ENCODE data around the gene CYP2F1. TPM values are rescaled to one million over a fixed set of nuclear protein-coding genes. Genes with fewer than 3 reads are reported as not detected.
A peak's percentile ranks its signal among the peaks of the same experiment; 100 is the strongest.
"Not testable (repeated sequence)": the region's sequence is repeated elsewhere in the genome, so short reads cannot be mapped to it uniquely, and the experiment has no call there.

The CYP2F1 gene
- not detected for total RNA-seq

GRCh38 chr19:41114132-41114531 is at the start of gene CYP2F1:
Gene CYP2F1, plus strand, starts transcription at chr19:41114432. Its CDS starts 1,757 bp downstream, at chr19:41116189.
- DNase-seq (no peak), ATAC-seq (no peak)
- no peaks in the 10 kb centered on the region for H3K4me1 Mint-ChIP-seq (ENCODE audit: low read depth)
- no peak within 1 kb of the TSS for H3K4me3 Mint-ChIP-seq
- H3K36me3 Mint-ChIP-seq (ENCODE audit: insufficient read depth) = no peaks in the 10 kb centered on the region
- peaks cover 3% of the 10 kb centered on the region for H3K27me3 Mint-ChIP-seq (ENCODE audit: low read depth)
- H3K9me3 Mint-ChIP-seq = peaks cover 5% of the 10 kb centered on the region

GRCh38 chr19:41064974-41065569 is 49.2 kb upstream of the CYP2F1 start:
- no peak overlapping the region for H3K4me3 Mint-ChIP-seq
- no peaks in the 10 kb centered on the region for H3K36me3 Mint-ChIP-seq (ENCODE audit: insufficient read depth)
- DNase-seq = no peak
- H3K27me3 Mint-ChIP-seq (ENCODE audit: low read depth) = peaks cover 12% of the 10 kb centered on the region
- H3K4me1 Mint-ChIP-seq (ENCODE audit: low read depth) = no peaks in the 10 kb centered on the region
- no peak for ATAC-seq
- no peaks in the 10 kb centered on the region for H3K9me3 Mint-ChIP-seq

DNA sequence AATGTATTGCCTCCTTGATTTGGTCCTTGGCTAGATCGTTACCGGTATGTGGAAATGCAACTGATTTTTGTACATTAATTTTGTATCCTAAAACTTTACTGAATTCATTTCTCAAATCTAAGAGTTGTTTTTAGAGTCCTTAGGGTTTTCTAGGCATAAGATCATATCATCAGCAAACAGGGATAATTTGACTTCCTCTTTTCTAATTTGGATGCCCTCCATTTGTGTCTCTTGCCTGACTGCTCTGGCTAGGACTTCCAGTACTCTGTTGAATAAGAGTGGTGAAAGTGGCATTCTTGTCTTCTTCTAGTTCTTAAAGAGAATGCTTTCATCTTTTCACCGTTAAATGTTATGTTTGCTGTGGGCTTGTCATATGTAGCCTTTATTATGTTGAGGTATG is 37.9 kb upstream of the CYP2F1 start:
- Mint-ChIP-seq H3K36me3 (ENCODE audit: insufficient read depth) (no peaks in the 10 kb centered on the region), H3K4me1 (ENCODE audit: low read depth) (no peaks in the 10 kb centered on the region), H3K4me3 (no peak overlapping the region), H3K9me3 (peaks cover 12% of the 10 kb centered on the region), H3K27me3 (ENCODE audit: low read depth) (peaks cover 30% of the 10 kb centered on the region)
- no peak for DNase-seq
- no peak for ATAC-seq

DNA sequence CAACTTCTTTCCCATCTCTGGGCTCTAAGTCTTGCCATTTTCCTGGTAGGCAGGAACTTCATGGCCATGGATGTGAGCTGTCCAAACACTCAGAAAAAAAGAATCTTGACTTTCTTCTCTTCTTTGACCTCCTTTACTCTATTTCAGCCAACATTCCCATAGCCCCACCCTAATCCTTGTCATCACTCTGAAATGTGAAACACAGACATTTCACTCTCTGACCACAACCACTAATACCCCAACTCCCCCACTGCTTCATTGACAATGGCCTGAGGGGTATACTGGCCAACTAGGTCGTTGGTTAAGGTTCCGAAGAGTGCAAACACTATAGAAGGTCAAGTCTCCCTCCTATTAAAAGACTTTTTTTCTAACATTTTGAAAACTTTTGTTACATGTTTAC is 30.7 kb upstream of the CYP2F1 start:
- Mint-ChIP-seq H3K27me3 (ENCODE audit: low read depth) (peaks cover 52% of the 10 kb centered on the region), H3K4me1 (ENCODE audit: low read depth) (no peaks in the 10 kb centered on the region), H3K36me3 (ENCODE audit: insufficient read depth) (no peaks in the 10 kb centered on the region), H3K4me3 (no peak overlapping the region), H3K9me3 (peaks cover 14% of the 10 kb centered on the region)
- DNase-seq (no peak), ATAC-seq (no peak)

DNA sequence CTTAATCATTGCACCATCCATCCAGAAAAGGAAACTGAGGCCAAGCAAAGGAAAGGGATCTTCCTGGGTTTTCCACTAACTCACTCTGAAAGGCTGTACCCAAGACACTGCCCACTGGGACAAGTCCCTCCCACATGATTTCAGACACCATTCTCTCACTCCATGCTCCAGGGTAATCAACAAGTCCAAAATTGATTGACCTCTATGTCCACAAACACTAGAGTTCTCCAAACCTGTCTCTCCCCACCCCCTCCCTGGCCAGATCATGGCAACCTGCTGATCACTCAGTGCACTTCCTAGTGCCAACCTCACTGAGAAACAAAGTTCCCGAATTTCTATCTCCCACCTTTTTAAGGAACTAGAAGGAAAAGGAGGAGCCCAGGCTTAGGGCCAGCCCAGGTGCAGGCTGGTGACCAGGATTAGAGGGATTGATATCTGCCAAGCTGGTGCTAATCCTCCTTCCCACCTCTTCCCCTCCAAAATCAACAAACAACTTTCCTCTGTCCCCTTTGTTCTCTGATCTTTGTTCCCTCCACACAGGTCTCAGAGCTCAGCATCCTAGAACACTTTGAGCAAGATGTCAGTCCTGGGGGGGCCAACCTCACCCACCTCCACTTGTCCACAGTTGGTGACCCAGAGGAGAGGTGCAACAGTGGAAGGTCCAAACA is 28.4 kb upstream of the CYP2F1 start:
- DNase-seq (no peak), ATAC-seq (no peak)
- Mint-ChIP-seq H3K4me3 (no peak overlapping the region), H3K9me3 (peaks cover 6% of the 10 kb centered on the region), H3K27me3 (ENCODE audit: low read depth) (peaks cover 71% of the 10 kb centered on the region), H3K4me1 (ENCODE audit: low read depth) (peaks cover 3% of the 10 kb centered on the region), H3K36me3 (ENCODE audit: insufficient read depth) (no peaks in the 10 kb centered on the region)

DNA sequence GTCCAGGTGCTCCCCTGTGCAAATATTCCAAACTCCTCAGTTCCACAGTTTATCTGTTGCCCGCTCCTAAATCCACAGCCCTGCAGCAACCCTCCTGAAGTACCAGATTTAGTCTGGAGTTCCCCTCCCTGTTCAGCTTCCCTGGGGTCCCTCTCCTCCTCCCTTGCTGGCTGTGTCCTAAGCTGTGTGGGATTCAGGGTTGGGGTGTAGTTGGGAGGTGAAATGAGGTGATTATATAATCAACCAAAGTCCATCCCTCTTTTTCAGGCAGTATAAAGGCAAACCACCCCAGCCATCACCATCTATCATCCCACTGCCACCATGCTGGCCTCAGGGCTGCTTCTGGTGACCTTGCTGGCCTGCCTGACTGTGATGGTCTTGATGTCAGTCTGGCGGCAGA is 26.1 kb upstream of the CYP2F1 start, which contains the start of gene CYP2A13:
Gene CYP2A13, plus strand, starts transcription at position 301 of the 400 bp plus-strand sequence. Its CDS starts 21 bp downstream, at position 322.
- DNase-seq = no peak
- no peak within 1 kb of the TSS for H3K4me3 Mint-ChIP-seq
- H3K4me1 Mint-ChIP-seq (ENCODE audit: low read depth) = peaks cover 3% of the 10 kb centered on the region
- H3K9me3 Mint-ChIP-seq = no peaks in the 10 kb centered on the region
- ATAC-seq = no peak
- H3K27me3 Mint-ChIP-seq (ENCODE audit: low read depth) = peaks cover 73% of the 10 kb centered on the region
- no peaks in the 10 kb centered on the region for H3K36me3 Mint-ChIP-seq (ENCODE audit: insufficient read depth)

GRCh38 chr19:41089959-41090358 is 24.3 kb upstream of the CYP2F1 start:
- Mint-ChIP-seq H3K4me1 (ENCODE audit: low read depth) (peaks cover 3% of the 10 kb centered on the region), H3K27me3 (ENCODE audit: low read depth) (peaks cover 74% of the 10 kb centered on the region), H3K9me3 (no peaks in the 10 kb centered on the region), H3K4me3 (no peak overlapping the region), H3K36me3 (ENCODE audit: insufficient read depth) (no peaks in the 10 kb centered on the region)
- DNase-seq (no peak), ATAC-seq (no peak)

- ATAC-seq (peak in 1 of 2 donors; percentile 34), DNase-seq (no peak)
- H3K4me3 Mint-ChIP-seq = no peak overlapping the region
- no peaks in the 10 kb centered on the region for H3K4me1 Mint-ChIP-seq (ENCODE audit: low read depth)
- no peaks in the 10 kb centered on the region for H3K36me3 Mint-ChIP-seq (ENCODE audit: insufficient read depth)
- H3K27me3 Mint-ChIP-seq (ENCODE audit: low read depth) = peaks cover 39% of the 10 kb centered on the region
- H3K9me3 Mint-ChIP-seq = no peaks in the 10 kb centered on the region
Observed at GRCh38 chr19:41095703-41096102, 18.5 kb upstream of the CYP2F1 start.

- H3K4me3 Mint-ChIP-seq = no peak overlapping the region
- H3K4me1 Mint-ChIP-seq (ENCODE audit: low read depth) = no peaks in the 10 kb centered on the region
Observed at GRCh38 chr19:41096353-41096752, 17.9 kb upstream of the CYP2F1 start.

DNA sequence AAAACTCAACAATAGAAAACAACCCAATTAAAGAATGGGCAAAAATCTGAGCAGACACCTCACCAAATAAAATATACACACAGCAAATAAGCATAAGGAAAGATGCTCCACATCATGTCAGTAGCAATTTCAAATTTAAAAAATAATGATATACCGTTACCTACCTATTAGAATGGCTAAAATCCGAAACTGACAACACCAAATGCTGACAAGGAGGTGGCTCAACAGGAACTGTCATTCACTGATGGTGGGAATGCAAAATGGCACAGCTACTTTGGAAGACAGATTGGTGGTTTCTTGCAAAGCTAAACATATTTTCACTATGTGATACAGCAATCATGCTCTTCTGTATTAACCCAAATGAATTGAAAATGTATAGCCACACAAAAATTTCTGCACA is 16.9 kb upstream of the CYP2F1 start:
- no peaks in the 10 kb centered on the region for H3K36me3 Mint-ChIP-seq (ENCODE audit: insufficient read depth)
- no peak overlapping the region for H3K4me3 Mint-ChIP-seq
- no peak for ATAC-seq
- H3K9me3 Mint-ChIP-seq = peaks cover 10% of the 10 kb centered on the region
- no peaks in the 10 kb centered on the region for H3K4me1 Mint-ChIP-seq (ENCODE audit: low read depth)
- peaks cover 25% of the 10 kb centered on the region for H3K27me3 Mint-ChIP-seq (ENCODE audit: low read depth)
- DNase-seq = no peak

More at GRCh38 chr19:41096353-41096752, 17.9 kb upstream of the CYP2F1 start:
- H3K27me3 Mint-ChIP-seq (ENCODE audit: low read depth) = peaks cover 32% of the 10 kb centered on the region
- peaks cover 2% of the 10 kb centered on the region for H3K9me3 Mint-ChIP-seq
- no peaks in the 10 kb centered on the region for H3K36me3 Mint-ChIP-seq (ENCODE audit: insufficient read depth)
- DNase-seq (no peak), ATAC-seq (no peak)

- H3K36me3 Mint-ChIP-seq (ENCODE audit: insufficient read depth) = no peaks in the 10 kb centered on the region
- no peaks in the 10 kb centered on the region for H3K4me1 Mint-ChIP-seq (ENCODE audit: low read depth)
- peaks cover 21% of the 10 kb centered on the region for H3K27me3 Mint-ChIP-seq (ENCODE audit: low read depth)
- ATAC-seq (no peak), DNase-seq (no peak)
- H3K9me3 Mint-ChIP-seq = peaks cover 12% of the 10 kb centered on the region
- no peak overlapping the region for H3K4me3 Mint-ChIP-seq
Observed at GRCh38 chr19:41098762-41099161, 15.5 kb upstream of the CYP2F1 start.

GRCh38 chr19:41102210-41102609 is 12.0 kb upstream of the CYP2F1 start:
- not testable (repeated sequence) for H3K4me1 Mint-ChIP-seq (ENCODE audit: low read depth); H3K36me3 Mint-ChIP-seq (ENCODE audit: insufficient read depth); H3K27me3 Mint-ChIP-seq (ENCODE audit: low read depth); DNase-seq; H3K4me3 Mint-ChIP-seq; ATAC-seq
- peaks cover 12% of the 10 kb centered on the region for H3K9me3 Mint-ChIP-seq

DNA sequence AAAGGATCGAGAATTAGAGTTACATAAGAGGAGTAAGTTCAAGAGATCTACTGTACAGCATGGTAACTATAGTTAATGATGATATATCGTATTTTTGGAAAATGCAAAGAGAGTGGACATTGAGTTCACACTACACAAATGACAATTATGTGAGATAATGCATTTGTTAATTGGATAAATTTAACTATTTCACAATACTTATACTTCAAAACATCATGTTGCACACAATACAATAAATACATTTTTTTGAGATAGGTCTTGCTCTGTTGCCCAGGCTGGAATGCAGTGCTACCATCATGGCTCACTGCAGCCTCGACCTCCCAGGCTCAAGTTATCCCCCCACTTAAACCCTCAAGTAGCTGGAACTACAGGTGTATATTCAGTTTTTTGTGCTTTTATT is 8.1 kb upstream of the CYP2F1 start:
- no peak for DNase-seq
- peaks cover under 1% of the 10 kb centered on the region for H3K27me3 Mint-ChIP-seq (ENCODE audit: low read depth)
- H3K4me3 Mint-ChIP-seq = no peak overlapping the region
- no peaks in the 10 kb centered on the region for H3K4me1 Mint-ChIP-seq (ENCODE audit: low read depth)
- ATAC-seq = no peak
- H3K9me3 Mint-ChIP-seq = peaks cover 12% of the 10 kb centered on the region
- no peaks in the 10 kb centered on the region for H3K36me3 Mint-ChIP-seq (ENCODE audit: insufficient read depth)

GRCh38 chr19:41111296-41111695 is 2.9 kb upstream of the CYP2F1 start:
- Mint-ChIP-seq H3K9me3 (peaks cover 5% of the 10 kb centered on the region), H3K4me1 (ENCODE audit: low read depth) (no peaks in the 10 kb centered on the region), H3K36me3 (ENCODE audit: insufficient read depth) (no peaks in the 10 kb centered on the region), H3K4me3 (no peak overlapping the region), H3K27me3 (ENCODE audit: low read depth) (peaks cover 2% of the 10 kb centered on the region)
- no peak for ATAC-seq
- DNase-seq = no peak

- H3K9me3 Mint-ChIP-seq = peaks cover 5% of the 10 kb centered on the region
- H3K4me1 Mint-ChIP-seq (ENCODE audit: low read depth) = no peaks in the 10 kb centered on the region
- H3K27me3 Mint-ChIP-seq (ENCODE audit: low read depth) = peaks cover 2% of the 10 kb centered on the region
- DNase-seq = no peak
- no peaks in the 10 kb centered on the region for H3K36me3 Mint-ChIP-seq (ENCODE audit: insufficient read depth)
- ATAC-seq = no peak
- H3K4me3 Mint-ChIP-seq = no peak overlapping the region
Observed at GRCh38 chr19:41111750-41112295, 2.4 kb upstream of the CYP2F1 start.
